LNCaP clone FGC (cell line): ENCODE measurements around the gene FHIT.

ENCODE experiments used
- DNase-seq: peaks from one replicate; pipeline ENCODE4 v3.0.0-alpha.2; 2011; ENCODE audit warnings: low read depth
- H3K4me3 ChIP-seq: 2 replicates; pipeline ENCODE4 v1.5.1; 2011; ENCODE audit warnings: mild to moderate bottlenecking, low read depth, low read length, control low read depth
- CTCF ChIP-seq: IDR thresholded peaks from 2 replicates; pipeline ENCODE4 v1.5.1; 2012; ENCODE audit warnings: mild to moderate bottlenecking; ENCODE audit not compliant: control insufficient read depth, insufficient read depth; ENCODE audit errors: extremely low read depth

Gene FHIT

GRCh38 chr3:59970796-59971195 is 1280.5 kb downstream of the FHIT start:
- no peak for DNase-seq
- H3K4me3 ChIP-seq, result no peak overlapping the region
- TF ChIP-seq CTCF, result no peak

- no peak for DNase-seq
- TF ChIP-seq CTCF, result no peak
- no peak overlapping the region for H3K4me3 ChIP-seq
Measured at GRCh38 chr3:59970376-59970775, 1280.9 kb downstream of the FHIT start.

- no peak for DNase-seq
- no peak for TF ChIP-seq CTCF
- H3K4me3 ChIP-seq, result no peak overlapping the region
Measured at GRCh38 chr3:59968513-59969045, 1282.7 kb downstream of the FHIT start.

- no peak overlapping the region for H3K4me3 ChIP-seq
- DNase-seq, result no peak
- no peak for TF ChIP-seq CTCF
Measured at GRCh38 chr3:59963676-59964075, 1287.6 kb downstream of the FHIT start.

- no peak for DNase-seq
- TF ChIP-seq CTCF, result no peak
- no peak overlapping the region for H3K4me3 ChIP-seq
Measured at GRCh38 chr3:59957150-59957549, 1294.1 kb downstream of the FHIT start.

GRCh38 chr3:59953104-59953503 is 1298.1 kb downstream of the FHIT start:
- no peak for TF ChIP-seq CTCF
- no peak overlapping the region for H3K4me3 ChIP-seq
- DNase-seq, result no peak

GRCh38 chr3:59949311-59949710 is 1301.9 kb downstream of the FHIT start:
- TF ChIP-seq CTCF, result no peak
- no peak overlapping the region for H3K4me3 ChIP-seq
- DNase-seq, result no peak
